ENCODE measurements around the gene HIP1R. TPM values are rescaled to one million over a fixed set of nuclear protein-coding genes. Genes with fewer than 3 reads are reported as not detected.

Gene HIP1R
- total RNA-seq, 1 experiment from 2014 or later, result 234 TPM

DNA sequence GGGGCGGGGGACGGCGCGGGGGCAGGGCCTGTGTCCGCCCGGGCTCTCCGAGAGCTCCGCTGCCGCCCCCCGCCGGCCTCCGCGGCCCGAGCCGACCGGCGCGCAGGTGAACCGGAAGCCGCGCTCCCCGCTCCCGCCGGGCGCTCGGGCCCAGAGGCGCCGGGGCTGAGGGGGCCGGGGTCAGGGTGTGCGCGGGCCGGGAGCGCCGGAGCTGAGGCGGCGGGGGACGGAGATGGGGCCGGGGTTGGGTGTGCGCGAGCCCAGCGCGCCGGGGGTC lies 431 bp downstream of the HIP1R start:
- intact Hi-C loops (cut with micrococcal nuclease; ENCODE audit: unreplicated experiment), result loop anchor here (2.0 kb wide), 1 partner anchor 13 kb away; no protein-coding TSS in a partner anchor
- no TSS peak for BruUV-seq (replicated peaks)
- CTCF ChIA-PET, result interaction anchor here (0.5 to 1.1 kb wide), 6 partner anchors 27 to 64 kb away, joined by 3 to 9 read pairs (median 4); no protein-coding TSS in a partner anchor
- peak; percentile 53 for DNase-seq
- TF ChIP-seq, protein P1, sequence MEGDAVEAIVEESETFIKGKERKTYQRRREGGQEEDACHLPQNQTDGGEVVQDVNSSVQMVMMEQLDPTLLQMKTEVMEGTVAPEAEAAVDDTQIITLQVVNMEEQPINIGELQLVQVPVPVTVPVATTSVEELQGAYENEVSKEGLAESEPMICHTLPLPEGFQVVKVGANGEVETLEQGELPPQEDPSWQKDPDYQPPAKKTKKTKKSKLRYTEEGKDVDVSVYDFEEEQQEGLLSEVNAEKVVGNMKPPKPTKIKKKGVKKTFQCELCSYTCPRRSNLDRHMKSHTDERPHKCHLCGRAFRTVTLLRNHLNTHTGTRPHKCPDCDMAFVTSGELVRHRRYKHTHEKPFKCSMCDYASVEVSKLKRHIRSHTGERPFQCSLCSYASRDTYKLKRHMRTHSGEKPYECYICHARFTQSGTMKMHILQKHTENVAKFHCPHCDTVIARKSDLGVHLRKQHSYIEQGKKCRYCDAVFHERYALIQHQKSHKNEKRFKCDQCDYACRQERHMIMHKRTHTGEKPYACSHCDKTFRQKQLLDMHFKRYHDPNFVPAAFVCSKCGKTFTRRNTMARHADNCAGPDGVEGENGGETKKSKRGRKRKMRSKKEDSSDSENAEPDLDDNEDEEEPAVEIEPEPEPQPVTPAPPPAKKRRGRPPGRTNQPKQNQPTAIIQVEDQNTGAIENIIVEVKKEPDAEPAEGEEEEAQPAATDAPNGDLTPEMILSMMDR (IDR thresholded peaks at IDR 0.05; ENCODE audit: unreplicated experiment), result no peak
- H3K4me3 Mint-ChIP-seq (ENCODE audit: low read depth, unreplicated experiment), result peak overlapping the region; percentile 85
- H3K27ac Mint-ChIP-seq (ENCODE audit: unreplicated experiment), result peak overlapping the region; percentile 74
- H3K4me1 Mint-ChIP-seq (ENCODE audit: low read depth, unreplicated experiment), result peaks cover 56% of the 10 kb centered on the region
- peaks cover 69% of the 10 kb centered on the region for H3K36me3 Mint-ChIP-seq (ENCODE audit: insufficient read depth, unreplicated experiment)
- H3K27me3 Mint-ChIP-seq (ENCODE audit: unreplicated experiment), result no peaks in the 10 kb centered on the region
- H3K9me3 Mint-ChIP-seq (ENCODE audit: low read depth, unreplicated experiment), result no peaks in the 10 kb centered on the region

DNA sequence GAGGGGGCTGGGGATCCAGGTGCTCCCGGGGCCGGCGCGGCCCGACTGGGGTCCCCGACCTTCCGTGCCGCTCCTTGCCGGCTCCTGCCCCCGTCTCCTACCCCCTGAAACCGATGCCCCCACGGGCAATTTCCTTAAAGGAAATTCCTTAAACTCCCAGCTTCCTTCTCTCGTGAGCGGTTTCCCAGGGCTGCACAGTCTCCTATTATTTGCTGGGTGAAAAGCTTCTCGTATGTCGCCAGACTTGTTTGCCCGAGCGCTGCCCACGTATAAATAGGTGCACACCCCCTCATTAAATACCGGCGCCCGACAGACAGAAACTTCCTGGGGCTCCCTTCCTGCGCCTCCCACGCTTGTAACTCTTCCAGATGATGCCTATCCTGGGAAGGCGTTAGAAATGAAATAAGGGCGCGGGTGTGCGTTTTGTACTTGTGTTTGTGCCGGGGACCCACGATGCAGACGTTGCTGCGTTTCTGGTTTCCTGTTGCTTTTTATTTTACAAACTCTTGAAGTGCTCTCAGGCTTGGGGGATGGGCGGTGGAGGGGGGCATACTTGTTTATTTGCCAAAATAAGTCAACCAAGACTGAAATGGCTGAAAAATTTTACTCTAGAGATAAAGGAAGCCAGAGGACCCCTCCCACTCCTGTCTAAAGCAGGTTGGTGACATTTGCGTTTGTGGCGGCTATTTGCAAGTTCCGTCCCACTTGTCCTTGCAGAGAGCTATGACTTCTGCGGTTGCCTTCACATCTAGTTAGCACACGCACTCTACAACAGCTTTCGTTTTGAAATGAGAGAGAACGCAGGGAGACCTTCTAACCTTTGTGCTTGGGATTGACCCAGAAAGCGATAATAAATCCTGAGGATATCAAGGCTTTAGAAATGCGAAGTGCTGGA lies 1.0 kb downstream of the HIP1R start:
- CTCF ChIA-PET, result interaction anchor here (0.5 to 1.1 kb wide), 9 partner anchors 9 to 1048 kb away, joined by 3 to 9 read pairs (median 4); no protein-coding TSS in a partner anchor
- peak overlapping the region; percentile 85 for H3K4me3 Mint-ChIP-seq (ENCODE audit: low read depth, unreplicated experiment)
- TF ChIP-seq, protein P1 (IDR thresholded peaks at IDR 0.05; ENCODE audit: unreplicated experiment), result no peak
- peaks cover 56% of the 10 kb centered on the region for H3K4me1 Mint-ChIP-seq (ENCODE audit: low read depth, unreplicated experiment)
- intact Hi-C loops (cut with micrococcal nuclease; ENCODE audit: unreplicated experiment), result loop anchor here (2.0 kb wide), 1 partner anchor 13 kb away; no protein-coding TSS in a partner anchor
- no peaks in the 10 kb centered on the region for H3K9me3 Mint-ChIP-seq (ENCODE audit: low read depth, unreplicated experiment)
- peaks cover 74% of the 10 kb centered on the region for H3K36me3 Mint-ChIP-seq (ENCODE audit: insufficient read depth, unreplicated experiment)
- peak; percentile 60 for DNase-seq
- BruUV-seq (replicated peaks), result no TSS peak
- peak overlapping the region; percentile 74 for H3K27ac Mint-ChIP-seq (ENCODE audit: unreplicated experiment)
- H3K27me3 Mint-ChIP-seq (ENCODE audit: unreplicated experiment), result no peaks in the 10 kb centered on the region

DNA sequence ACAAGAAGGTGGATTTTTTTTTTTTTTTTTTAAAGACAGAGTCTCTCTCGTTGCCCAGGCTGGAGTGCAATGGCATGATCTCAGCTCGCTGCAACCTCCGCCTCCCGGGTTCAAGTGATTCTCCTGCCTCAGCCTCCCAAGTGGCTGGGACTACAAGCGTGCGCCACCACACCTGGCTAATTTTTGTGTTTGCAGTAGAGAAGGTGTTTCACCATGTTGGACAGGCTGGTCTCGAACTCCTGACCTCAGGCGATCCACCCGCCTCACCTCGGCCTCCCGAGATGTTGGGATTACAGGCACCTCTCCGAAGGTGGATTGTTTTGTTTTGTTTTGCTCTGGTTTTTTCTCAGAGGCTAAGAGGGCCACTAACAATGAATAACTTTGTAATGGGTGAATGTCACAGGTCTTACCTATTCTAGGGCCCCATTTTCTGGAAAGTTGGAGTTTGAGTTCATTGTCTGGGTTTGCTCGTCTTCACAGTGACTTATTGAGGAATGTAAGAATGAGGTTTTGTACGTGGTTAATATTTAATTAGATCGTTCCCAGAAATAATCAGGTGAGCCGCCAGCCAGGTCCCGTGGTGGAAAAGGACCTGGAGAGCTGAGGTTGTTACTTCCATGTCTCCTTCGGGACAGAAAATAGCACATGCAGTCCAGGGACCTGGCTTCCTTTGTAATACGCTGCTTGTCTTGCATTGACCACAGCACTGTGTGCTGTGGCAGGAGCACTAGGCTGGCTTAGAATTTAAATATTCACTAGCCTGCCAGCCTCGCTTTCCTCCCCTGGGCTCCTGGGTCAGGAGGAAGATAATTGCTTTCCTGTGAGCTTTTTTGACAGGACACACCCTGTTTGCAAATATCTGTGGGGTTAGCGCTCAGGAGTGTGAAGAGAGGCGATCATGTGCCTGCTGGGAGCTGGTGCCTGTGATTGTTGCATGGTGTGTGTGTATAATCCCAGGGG lies 2.3 kb downstream of the HIP1R start:
- BruUV-seq (replicated peaks), result no TSS peak
- no peaks in the 10 kb centered on the region for H3K27me3 Mint-ChIP-seq (ENCODE audit: unreplicated experiment)
- H3K4me3 Mint-ChIP-seq (ENCODE audit: low read depth, unreplicated experiment), result peak overlapping the region; percentile 85
- H3K27ac Mint-ChIP-seq (ENCODE audit: unreplicated experiment), result peak overlapping the region; percentile 74
- H3K9me3 Mint-ChIP-seq (ENCODE audit: low read depth, unreplicated experiment), result no peaks in the 10 kb centered on the region
- TF ChIP-seq, protein P1 (IDR thresholded peaks at IDR 0.05; ENCODE audit: unreplicated experiment), result no peak
- intact Hi-C loops (cut with micrococcal nuclease; ENCODE audit: unreplicated experiment), result loop anchor here (1.0 to 2.0 kb wide), 2 partner anchors 15 to 44 kb away; no protein-coding TSS in a partner anchor
- DNase-seq, result no peak
- CTCF ChIA-PET, result interaction anchor here (0.6 to 1.8 kb wide), 4 partner anchors 15 to 56 kb away, joined by 3 to 12 read pairs (median 8); no protein-coding TSS in a partner anchor
- H3K36me3 Mint-ChIP-seq (ENCODE audit: insufficient read depth, unreplicated experiment), result peaks cover 78% of the 10 kb centered on the region
- H3K4me1 Mint-ChIP-seq (ENCODE audit: low read depth, unreplicated experiment), result peaks cover 64% of the 10 kb centered on the region

DNA sequence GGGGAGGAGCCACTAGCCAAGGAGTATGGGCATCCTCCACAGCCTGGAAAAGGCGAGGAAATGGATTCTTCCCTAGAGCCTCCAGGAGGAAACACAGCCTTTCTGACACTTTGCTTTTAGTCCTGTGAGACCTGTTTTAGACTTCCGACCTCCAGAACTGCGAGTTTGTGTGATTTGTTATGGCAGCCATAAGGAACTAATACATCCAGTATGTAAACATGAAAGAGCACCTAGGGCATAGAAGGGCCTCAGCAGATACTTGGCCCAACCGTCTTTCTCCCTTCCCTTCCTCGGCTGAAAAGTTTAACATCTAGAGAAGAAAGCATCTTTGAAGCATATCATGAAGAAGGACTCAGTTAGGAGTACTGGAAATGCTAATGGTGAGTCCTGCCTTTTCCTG lies 3.6 kb downstream of the HIP1R start:
- no TSS peak for BruUV-seq (replicated peaks)
- peak overlapping the region; percentile 74 for H3K27ac Mint-ChIP-seq (ENCODE audit: unreplicated experiment)

More for the DNA sequence above, 3.6 kb downstream of the HIP1R start:
- no peaks in the 10 kb centered on the region for H3K27me3 Mint-ChIP-seq (ENCODE audit: unreplicated experiment)
- intact Hi-C loops (cut with micrococcal nuclease; ENCODE audit: unreplicated experiment), result no loop called here
- CTCF ChIA-PET, result interaction anchor here (1.8 kb wide), 1 partner anchor 45 kb away, joined by 10 read pairs; no protein-coding TSS in a partner anchor
- no peaks in the 10 kb centered on the region for H3K9me3 Mint-ChIP-seq (ENCODE audit: low read depth, unreplicated experiment)
- peaks cover 74% of the 10 kb centered on the region for H3K36me3 Mint-ChIP-seq (ENCODE audit: insufficient read depth, unreplicated experiment)
- no peak for DNase-seq
- peak overlapping the region; percentile 85 for H3K4me3 Mint-ChIP-seq (ENCODE audit: low read depth, unreplicated experiment)
- peaks cover 64% of the 10 kb centered on the region for H3K4me1 Mint-ChIP-seq (ENCODE audit: low read depth, unreplicated experiment)
- TF ChIP-seq, protein P1 (IDR thresholded peaks at IDR 0.05; ENCODE audit: unreplicated experiment), result no peak

All from Calu3 (cell line).